Nephron (organoid): ENCODE results near the gene IRF4.

Source experiments
- H3K27ac Mint-ChIP-seq, 3 experiments: 2 replicates each; pipeline ENCODE4 v1.8.0; 2020; ENCODE audit warnings: mixed read lengths in 3 of 3, mild to moderate bottlenecking in 2 of 3, moderate library complexity in 1 of 3
- H3K27me3 Mint-ChIP-seq: 2 replicates; pipeline ENCODE4 v1.8.0; 2021; ENCODE audit warnings: low read depth, mild to moderate bottlenecking, moderate library complexity, mixed read lengths
- H3K36me3 Mint-ChIP-seq: 2 replicates; pipeline ENCODE4 v1.8.0; 2020; ENCODE audit warnings: low read depth, mixed read lengths
- H3K4me1 Mint-ChIP-seq: 2 replicates; pipeline ENCODE4 v1.8.0; 2020; ENCODE audit warnings: mixed read lengths
- H3K4me3 Mint-ChIP-seq, 3 experiments: 2 replicates each; pipeline ENCODE4 v1.8.0; 2020; ENCODE audit warnings: mild to moderate bottlenecking in 3 of 3, mixed read lengths in 3 of 3, moderate library complexity in 2 of 3
- H3K9me3 Mint-ChIP-seq: 2 replicates; pipeline ENCODE4 v1.8.0; 2020; ENCODE audit warnings: mixed read lengths
- CTCF ChIP-seq, 3 experiments: fragments of 200-600 bp; sonication (generic); IDR thresholded peaks; one replicate each; pipeline ENCODE4 v1.5.0; 2021; ENCODE audit warnings: antibody characterized with exemption in 3 of 3; ENCODE audit not compliant: unreplicated experiment in 3 of 3

The IRF4 gene

DNA sequence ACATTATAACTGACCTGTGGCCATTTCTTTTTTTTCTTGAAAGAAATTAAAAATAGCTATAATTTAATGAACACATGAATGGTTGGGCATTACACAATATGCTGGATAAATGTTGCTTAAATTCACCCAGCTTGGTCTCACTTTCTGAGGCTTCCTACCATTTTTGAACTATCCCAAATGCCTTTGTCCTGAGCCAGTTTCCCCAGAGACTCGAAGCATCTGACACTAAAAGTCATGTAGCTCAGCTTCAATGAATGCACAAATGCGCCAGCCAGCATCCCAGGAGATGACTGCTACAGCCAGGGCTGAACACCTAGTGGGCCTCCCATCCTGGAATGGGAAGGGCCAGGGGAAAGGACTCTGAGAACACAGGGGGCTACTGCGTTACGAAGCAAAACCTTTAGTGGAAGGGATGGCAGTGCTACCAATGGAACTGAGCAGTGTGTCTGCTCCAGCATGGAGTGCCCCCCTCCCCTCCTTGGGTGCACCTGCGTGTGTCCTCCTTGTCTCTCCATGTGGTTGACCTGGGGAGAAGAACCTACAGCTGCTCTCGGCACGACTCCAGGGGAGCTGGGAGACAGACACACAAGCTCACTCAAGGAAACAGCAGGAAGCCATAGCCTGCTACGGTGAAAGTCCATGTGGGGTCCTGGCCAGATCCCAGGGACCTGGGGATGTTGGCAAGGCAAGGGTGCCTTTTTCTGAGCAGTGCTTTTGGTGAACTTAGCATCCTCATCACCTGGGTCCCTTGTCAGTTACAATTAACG lies 60.9 kb downstream of the IRF4 start:
- no peak overlapping the region for H3K4me3 Mint-ChIP-seq
- TF ChIP-seq CTCF (IDR thresholded peaks at IDR 0.05; ENCODE audit: unreplicated experiment in 3 of 3), result no peak
- H3K27me3 Mint-ChIP-seq, result peaks cover 23% of the 10 kb centered on the region
- H3K4me1 Mint-ChIP-seq, result peaks cover 15% of the 10 kb centered on the region
- peaks cover 19% of the 10 kb centered on the region for H3K9me3 Mint-ChIP-seq
- no peaks in the 10 kb centered on the region for H3K36me3 Mint-ChIP-seq
- no peak overlapping the region for H3K27ac Mint-ChIP-seq

DNA sequence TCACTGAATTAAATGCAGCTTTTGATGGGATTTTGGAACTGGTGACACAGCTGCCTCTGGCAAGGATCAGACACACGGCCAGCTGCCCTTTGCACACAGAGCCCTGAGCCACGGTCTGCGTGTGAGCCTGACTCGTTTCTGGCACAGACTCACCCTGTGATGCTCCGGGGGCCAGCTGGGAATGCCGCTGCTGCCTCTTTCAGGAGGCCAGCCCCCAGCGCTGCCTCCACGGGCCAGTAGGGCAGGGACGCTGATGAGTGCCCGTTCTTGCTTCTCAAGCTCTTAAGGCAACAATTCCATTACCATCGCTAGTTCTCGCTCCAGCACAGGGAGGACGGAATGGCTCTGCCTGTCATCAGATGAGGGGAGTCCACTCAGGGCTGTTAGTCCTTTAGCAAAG lies 61.6 kb downstream of the IRF4 start:
- peaks cover 16% of the 10 kb centered on the region for H3K27me3 Mint-ChIP-seq
- TF ChIP-seq CTCF (IDR thresholded peaks at IDR 0.05; ENCODE audit: unreplicated experiment in 3 of 3), result no peak
- no peaks in the 10 kb centered on the region for H3K36me3 Mint-ChIP-seq
- H3K4me1 Mint-ChIP-seq, result peaks cover 15% of the 10 kb centered on the region
- H3K27ac Mint-ChIP-seq, result no peak overlapping the region
- peaks cover 19% of the 10 kb centered on the region for H3K9me3 Mint-ChIP-seq
- H3K4me3 Mint-ChIP-seq, result no peak overlapping the region

GRCh38 chr6:454148-454991 lies 62.8 kb downstream of the IRF4 start:
- peaks cover 10% of the 10 kb centered on the region for H3K27me3 Mint-ChIP-seq
- H3K36me3 Mint-ChIP-seq, result no peaks in the 10 kb centered on the region
- no peak overlapping the region for H3K27ac Mint-ChIP-seq
- H3K4me1 Mint-ChIP-seq, result peaks cover 15% of the 10 kb centered on the region
- no peak for TF ChIP-seq CTCF (IDR thresholded peaks at IDR 0.05; ENCODE audit: unreplicated experiment in 3 of 3)
- no peak overlapping the region for H3K4me3 Mint-ChIP-seq
- H3K9me3 Mint-ChIP-seq, result peaks cover 12% of the 10 kb centered on the region

GRCh38 chr6:455006-455585 lies 63.5 kb downstream of the IRF4 start:
- peaks cover 10% of the 10 kb centered on the region for H3K27me3 Mint-ChIP-seq

GRCh38 chr6:455835-456234 lies 64.3 kb downstream of the IRF4 start:
- TF ChIP-seq CTCF (IDR thresholded peaks at IDR 0.05; ENCODE audit: unreplicated experiment in 3 of 3), result no peak
- H3K36me3 Mint-ChIP-seq, result no peaks in the 10 kb centered on the region
- H3K4me3 Mint-ChIP-seq, result no peak overlapping the region
- peaks cover 21% of the 10 kb centered on the region for H3K4me1 Mint-ChIP-seq
- H3K27ac Mint-ChIP-seq, result no peak overlapping the region
- H3K9me3 Mint-ChIP-seq, result peaks cover 10% of the 10 kb centered on the region
- peaks cover 10% of the 10 kb centered on the region for H3K27me3 Mint-ChIP-seq

More at GRCh38 chr6:455006-455585, 63.5 kb downstream of the IRF4 start:
- peaks cover 10% of the 10 kb centered on the region for H3K9me3 Mint-ChIP-seq
- no peaks in the 10 kb centered on the region for H3K36me3 Mint-ChIP-seq
- H3K27ac Mint-ChIP-seq, result no peak overlapping the region
- TF ChIP-seq CTCF (IDR thresholded peaks at IDR 0.05; ENCODE audit: unreplicated experiment in 3 of 3), result no peak
- H3K4me3 Mint-ChIP-seq, result no peak overlapping the region
- peaks cover 16% of the 10 kb centered on the region for H3K4me1 Mint-ChIP-seq
